Cardiac fibroblast (primary cell): ENCODE data around the gene DHRS13.
"Not testable (repeated sequence)": the region's sequence is repeated elsewhere in the genome, so short reads cannot be mapped to it uniquely, and the experiment has no call there.

Experiments used
- DNase-seq, 2 donors: peaks; one replicate each; pipeline versions ENCODE4 v3.0.0 to v3.0.0-alpha.2; 2010; ENCODE audit warnings: low read depth in 2 of 2
- H3K4me3 ChIP-seq, 2 donors: replicated peaks in 1 of 2; 1 replicate in 1 of 2; 2 replicates in 1 of 2; pipeline ENCODE4 v1.5.1; 2011; ENCODE audit warnings: low read depth in 2 of 2, low read length in 2 of 2, mild to moderate bottlenecking in 2 of 2, moderate library complexity in 1 of 2
- TF ChIP-seq, protein P1 (sequence below): IDR thresholded peaks from one replicate; pipeline ENCODE4 v1.5.1; 2011; ENCODE audit warnings: low read depth, mild to moderate bottlenecking, low read length, inconsistent platforms

DHRS13 gene

DNA sequence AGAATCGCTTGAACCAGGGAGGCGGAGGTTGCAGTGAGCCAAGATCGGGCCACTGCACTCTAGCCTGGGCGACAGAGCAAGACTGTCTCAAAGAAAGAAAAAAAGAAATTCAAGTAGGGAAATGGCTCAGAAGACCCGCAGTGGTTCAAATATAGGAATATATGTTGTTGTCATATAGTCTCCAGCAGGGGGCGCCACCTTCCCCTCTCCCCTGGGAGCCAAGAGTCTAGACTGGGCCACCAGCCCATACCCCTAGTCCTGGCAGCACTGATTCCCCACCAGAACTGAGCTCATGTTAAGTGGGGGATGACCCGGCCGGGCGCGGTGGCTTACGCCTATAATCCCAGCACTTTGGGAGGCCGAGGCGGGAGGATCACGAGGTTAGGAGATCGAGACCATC, 54.2 kb downstream of the DHRS13 start:
- H3K4me3 ChIP-seq, result not testable (repeated sequence)
- DNase-seq, result peak in 1 of 2 donors; percentile 15
- TF ChIP-seq, protein P1, sequence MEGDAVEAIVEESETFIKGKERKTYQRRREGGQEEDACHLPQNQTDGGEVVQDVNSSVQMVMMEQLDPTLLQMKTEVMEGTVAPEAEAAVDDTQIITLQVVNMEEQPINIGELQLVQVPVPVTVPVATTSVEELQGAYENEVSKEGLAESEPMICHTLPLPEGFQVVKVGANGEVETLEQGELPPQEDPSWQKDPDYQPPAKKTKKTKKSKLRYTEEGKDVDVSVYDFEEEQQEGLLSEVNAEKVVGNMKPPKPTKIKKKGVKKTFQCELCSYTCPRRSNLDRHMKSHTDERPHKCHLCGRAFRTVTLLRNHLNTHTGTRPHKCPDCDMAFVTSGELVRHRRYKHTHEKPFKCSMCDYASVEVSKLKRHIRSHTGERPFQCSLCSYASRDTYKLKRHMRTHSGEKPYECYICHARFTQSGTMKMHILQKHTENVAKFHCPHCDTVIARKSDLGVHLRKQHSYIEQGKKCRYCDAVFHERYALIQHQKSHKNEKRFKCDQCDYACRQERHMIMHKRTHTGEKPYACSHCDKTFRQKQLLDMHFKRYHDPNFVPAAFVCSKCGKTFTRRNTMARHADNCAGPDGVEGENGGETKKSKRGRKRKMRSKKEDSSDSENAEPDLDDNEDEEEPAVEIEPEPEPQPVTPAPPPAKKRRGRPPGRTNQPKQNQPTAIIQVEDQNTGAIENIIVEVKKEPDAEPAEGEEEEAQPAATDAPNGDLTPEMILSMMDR, result peak; percentile 35
